Measurements from ENCODE around the gene E2F8.

DNA sequence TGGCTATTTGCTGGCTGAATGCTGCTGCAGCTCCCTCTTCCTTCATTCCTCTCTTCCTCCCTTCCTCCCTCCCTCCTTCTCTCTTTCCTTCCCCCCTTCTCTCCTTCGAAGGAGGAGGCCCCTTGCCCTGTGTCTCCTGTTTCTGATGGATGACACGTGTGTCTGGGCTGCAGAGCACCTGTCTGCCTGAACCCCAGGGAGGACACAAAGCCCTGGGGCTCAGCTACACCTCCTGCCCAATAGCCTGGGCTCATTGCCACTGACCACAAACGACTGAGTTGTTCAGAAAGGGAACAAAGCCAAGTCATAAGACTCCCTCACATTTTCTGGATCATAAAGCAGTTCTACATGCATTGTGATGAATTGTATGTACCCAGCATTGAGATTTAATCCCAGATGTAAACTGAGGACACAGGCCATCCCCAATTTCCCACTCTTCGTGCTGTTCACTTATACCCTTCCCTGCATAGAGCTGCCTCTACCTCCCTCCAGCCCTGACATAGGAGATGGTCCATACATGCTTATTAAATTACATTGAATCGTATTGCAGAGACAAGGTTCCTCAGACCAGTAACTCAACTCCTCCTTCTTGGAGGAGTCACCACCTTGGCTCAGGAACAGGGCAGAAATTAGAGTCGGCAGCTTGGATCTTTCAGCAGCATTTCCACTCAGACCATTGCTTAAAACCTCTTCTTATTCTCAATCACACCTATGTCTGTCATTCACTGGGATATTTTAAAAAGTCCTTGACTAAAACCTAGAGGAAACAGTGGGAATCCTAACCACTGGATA, 40.1 kb downstream of the E2F8 start:
- TF ChIP-seq POLR2A (IDR thresholded peaks at IDR 0.05) (no peak), POLR2AphosphoS5 (IDR thresholded peaks at IDR 0.05) (no peak)
- TF ChIP-seq, protein P1, sequence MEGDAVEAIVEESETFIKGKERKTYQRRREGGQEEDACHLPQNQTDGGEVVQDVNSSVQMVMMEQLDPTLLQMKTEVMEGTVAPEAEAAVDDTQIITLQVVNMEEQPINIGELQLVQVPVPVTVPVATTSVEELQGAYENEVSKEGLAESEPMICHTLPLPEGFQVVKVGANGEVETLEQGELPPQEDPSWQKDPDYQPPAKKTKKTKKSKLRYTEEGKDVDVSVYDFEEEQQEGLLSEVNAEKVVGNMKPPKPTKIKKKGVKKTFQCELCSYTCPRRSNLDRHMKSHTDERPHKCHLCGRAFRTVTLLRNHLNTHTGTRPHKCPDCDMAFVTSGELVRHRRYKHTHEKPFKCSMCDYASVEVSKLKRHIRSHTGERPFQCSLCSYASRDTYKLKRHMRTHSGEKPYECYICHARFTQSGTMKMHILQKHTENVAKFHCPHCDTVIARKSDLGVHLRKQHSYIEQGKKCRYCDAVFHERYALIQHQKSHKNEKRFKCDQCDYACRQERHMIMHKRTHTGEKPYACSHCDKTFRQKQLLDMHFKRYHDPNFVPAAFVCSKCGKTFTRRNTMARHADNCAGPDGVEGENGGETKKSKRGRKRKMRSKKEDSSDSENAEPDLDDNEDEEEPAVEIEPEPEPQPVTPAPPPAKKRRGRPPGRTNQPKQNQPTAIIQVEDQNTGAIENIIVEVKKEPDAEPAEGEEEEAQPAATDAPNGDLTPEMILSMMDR (IDR thresholded peaks at IDR 0.05), result no peak

Measured in prostate gland (tissue), 2 donors.